Esophagus (tissue), 2 donors: Measurements from ENCODE around the gene CHD3. TPM values are rescaled to one million over a fixed set of nuclear protein-coding genes. Genes with fewer than 3 reads are reported as not detected.
"Not testable (repeated sequence)": the region's sequence is repeated elsewhere in the genome, so short reads cannot be mapped to it uniquely, and the experiment has no call there.

Source experiments
- H3K27ac ChIP-seq, 2 donors: one replicate each; pipeline ENCODE4 v1.5.1; 2013; ENCODE audit warnings: low read depth in 2 of 2, mild to moderate bottlenecking in 2 of 2, inconsistent platforms in 1 of 2, low read length in 1 of 2, moderate library complexity in 1 of 2
- H3K27me3 ChIP-seq, 2 donors: one replicate each; pipeline ENCODE4 v1.6.1; 2013; ENCODE audit warnings: low read length in 2 of 2, control low read depth in 1 of 2, mild to moderate bottlenecking in 1 of 2; ENCODE audit not compliant: insufficient read depth in 2 of 2, control insufficient read depth in 1 of 2
- H3K36me3 ChIP-seq, 2 donors: one replicate each; pipeline ENCODE4 v1.6.1; 2013; ENCODE audit warnings: low read length in 1 of 2; ENCODE audit not compliant: control insufficient read depth in 2 of 2, insufficient read depth in 2 of 2
- H3K4me1 ChIP-seq, 2 donors: one replicate each; pipeline ENCODE4 v1.6.1; 2013; ENCODE audit warnings: low read length in 1 of 2; ENCODE audit not compliant: control insufficient read depth in 2 of 2, insufficient read depth in 2 of 2
- H3K4me3 ChIP-seq, 2 donors: one replicate each; pipeline ENCODE4 v1.5.1; 2013; ENCODE audit warnings: low read length in 2 of 2, mild to moderate bottlenecking in 2 of 2, low read depth in 1 of 2, moderate library complexity in 1 of 2
- H3K9me3 ChIP-seq, 2 donors: one replicate each; pipeline ENCODE4 v1.6.1; 2013; ENCODE audit warnings: mild to moderate bottlenecking in 2 of 2, low read depth in 1 of 2, low read length in 1 of 2, moderate library complexity in 1 of 2; ENCODE audit not compliant: control insufficient read depth in 2 of 2, insufficient read depth in 1 of 2
- WGBS, 2 donors: extraction: QIAGEN DNeasy Blood & Tissue Kit; methylation state at CpG; one replicate each; pipeline ENCODE4 v1.1.7; 2013; 5-methylcytosine and 5-hydroxymethylcytosine counted together
- polyA plus RNA-seq, 2 donors: library from polyadenylated mRNA; stranded (reverse); fragments of 200-250 nt; gene quantifications; one replicate each; pipeline ENCODE4 v1.2.3, GENCODE V29; 2013
- donor health status: healthy with polysubstance abuse.
- donor health status: Bipolar disorder and iron deficiency.

The CHD3 gene
- polyA plus RNA-seq, 2 donors, result 37.2 to 78.7 TPM

GRCh38 chr17:7944326-7944725 is 55.7 kb downstream of the CHD3 start:
- no peak overlapping the region for H3K27ac ChIP-seq
- no peaks in the 10 kb centered on the region for H3K27me3 ChIP-seq
- H3K4me1 ChIP-seq, result no peaks in the 10 kb centered on the region
- H3K9me3 ChIP-seq, result no peaks in the 10 kb centered on the region
- no peak overlapping the region for H3K4me3 ChIP-seq
- H3K36me3 ChIP-seq, result peaks cover 29 to 55% of the 10 kb centered on the region in 2 donors
- WGBS, 2 donors, result 92 to 95% methylated on average over 9 of the region's 9 CpGs

DNA sequence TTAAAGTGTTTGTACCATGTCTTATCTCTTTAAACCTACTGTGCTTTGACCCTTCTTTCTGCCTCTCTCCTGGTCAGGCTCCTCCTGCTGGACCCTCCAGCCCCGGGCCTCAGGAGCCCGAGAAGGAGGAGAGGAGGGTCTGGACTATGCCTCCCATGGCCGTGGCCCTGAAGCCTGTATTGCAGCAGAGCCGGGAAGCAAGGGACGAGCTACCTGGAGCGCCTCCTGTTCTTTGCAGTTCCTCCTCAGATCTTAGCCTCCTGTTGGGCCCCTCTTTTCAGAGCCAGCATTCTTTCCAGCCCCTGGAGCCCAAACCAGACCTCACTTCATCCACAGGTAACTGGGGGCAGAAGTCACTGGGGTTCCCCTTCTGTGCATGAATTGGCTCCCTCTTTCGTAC is 57.1 kb downstream of the CHD3 start:
- peaks cover 29 to 50% of the 10 kb centered on the region in 2 donors for H3K36me3 ChIP-seq
- 93 to 95% methylated on average over 7 of the region's 7 CpGs for WGBS, 2 donors

GRCh38 chr17:7946441-7946840 is 57.9 kb downstream of the CHD3 start:
- H3K27ac ChIP-seq, result no peak overlapping the region
- WGBS, 2 donors, result 83 to 90% methylated on average over 5 of the region's 5 CpGs
- no peak overlapping the region for H3K4me3 ChIP-seq
- no peaks in the 10 kb centered on the region for H3K4me1 ChIP-seq
- H3K27me3 ChIP-seq, result no peaks in the 10 kb centered on the region
- H3K9me3 ChIP-seq, result no peaks in the 10 kb centered on the region
- H3K36me3 ChIP-seq, result peaks cover 29 to 47% of the 10 kb centered on the region in 2 donors

More for the DNA sequence above, 57.1 kb downstream of the CHD3 start:
- no peaks in the 10 kb centered on the region for H3K4me1 ChIP-seq
- no peaks in the 10 kb centered on the region for H3K27me3 ChIP-seq
- H3K9me3 ChIP-seq, result no peaks in the 10 kb centered on the region
- no peak overlapping the region for H3K27ac ChIP-seq
- no peak overlapping the region for H3K4me3 ChIP-seq

- H3K27ac ChIP-seq, result no peak overlapping the region
- no peaks in the 10 kb centered on the region for H3K9me3 ChIP-seq
- H3K36me3 ChIP-seq, result peaks cover 29 to 44% of the 10 kb centered on the region in 2 donors
These were observed 59.1 kb downstream of the CHD3 start for GRCh38 chr17:7947651-7948050.

DNA sequence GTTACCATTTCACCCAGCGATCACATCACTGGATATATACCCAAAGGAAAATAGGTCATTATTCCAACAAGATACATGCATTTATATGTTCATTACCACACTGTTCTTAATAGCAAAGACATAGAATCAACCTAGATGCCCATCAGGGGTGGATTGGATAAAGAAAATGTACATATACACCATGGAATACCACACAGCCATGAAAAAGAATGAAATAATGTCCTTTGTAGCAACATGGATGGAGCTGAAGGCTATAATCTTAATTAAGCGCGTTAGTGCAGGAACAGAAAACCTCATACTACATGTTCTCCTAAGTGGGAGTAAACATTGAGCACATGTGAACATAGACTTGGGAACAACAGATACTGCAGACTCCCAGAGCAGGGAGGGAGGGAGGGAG is 62.0 kb downstream of the CHD3 start:
- 81 to 95% methylated on average over 3 of the region's 3 CpGs for WGBS, 2 donors

More at GRCh38 chr17:7947651-7948050, 59.1 kb downstream of the CHD3 start:
- H3K4me1 ChIP-seq, result no peaks in the 10 kb centered on the region
- H3K4me3 ChIP-seq, result no peak overlapping the region
- no peaks in the 10 kb centered on the region for H3K27me3 ChIP-seq
- 88 to 89% methylated on average over 5 of the region's 5 CpGs for WGBS, 2 donors

GRCh38 chr17:7951143-7951792 is 62.7 kb downstream of the CHD3 start:
- H3K27ac ChIP-seq, result peak overlapping the region in 1 of 2 donors; percentile 8
- no peaks in the 10 kb centered on the region for H3K4me1 ChIP-seq
- WGBS, 2 donors, result 67 to 72% methylated on average over 5 of the region's 5 CpGs

More for the DNA sequence above, 62.0 kb downstream of the CHD3 start:
- Histone ChIP-seq H3K36me3 (peaks cover 13 to 26% of the 10 kb centered on the region in 2 donors), H3K27me3 (no peaks in the 10 kb centered on the region), H3K27ac (no peak overlapping the region), H3K9me3 (no peaks in the 10 kb centered on the region), H3K4me3 (no peak overlapping the region), H3K4me1 (no peaks in the 10 kb centered on the region)

DNA sequence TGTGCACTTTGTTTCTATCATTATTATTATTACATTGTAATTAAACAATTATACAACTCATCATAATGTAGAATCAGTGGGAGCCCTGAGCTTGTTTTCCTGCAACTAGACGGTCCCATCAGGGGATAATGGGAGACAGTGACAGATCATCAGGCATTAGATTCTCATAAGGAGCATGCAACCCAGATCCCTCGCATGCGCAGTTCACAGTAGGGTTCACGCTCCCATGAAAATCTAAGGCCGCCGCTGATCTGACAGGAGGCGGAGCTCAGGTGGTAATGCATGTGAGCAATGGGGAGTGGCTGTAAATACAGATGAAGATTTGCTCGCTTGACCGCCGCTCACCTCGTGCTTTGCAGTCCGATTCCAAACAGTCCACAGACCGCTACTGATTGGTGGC is 64.7 kb downstream of the CHD3 start:
- not testable (repeated sequence) for H3K27me3 ChIP-seq, H3K9me3 ChIP-seq, H3K27ac ChIP-seq, H3K4me3 ChIP-seq, H3K36me3 ChIP-seq, H3K4me1 ChIP-seq
- WGBS, 2 donors, result 92% methylated on average over 13 of the region's 13 CpGs

More at GRCh38 chr17:7951143-7951792, 62.7 kb downstream of the CHD3 start:
- Histone ChIP-seq H3K9me3 (no peaks in the 10 kb centered on the region), H3K27me3 (no peaks in the 10 kb centered on the region), H3K36me3 (peaks cover 7 to 20% of the 10 kb centered on the region in 2 donors), H3K4me3 (no peak overlapping the region)

GRCh38 chr17:7955414-7956227 is 67.0 kb downstream of the CHD3 start:
- no peak overlapping the region for H3K27ac ChIP-seq
- no peak overlapping the region for H3K4me3 ChIP-seq
- no peaks in the 10 kb centered on the region for H3K36me3 ChIP-seq
- WGBS, 2 donors, result 70% methylated on average over 13 of the region's 13 CpGs
- H3K4me1 ChIP-seq, result no peaks in the 10 kb centered on the region
- H3K27me3 ChIP-seq, result no peaks in the 10 kb centered on the region
- no peaks in the 10 kb centered on the region for H3K9me3 ChIP-seq

DNA sequence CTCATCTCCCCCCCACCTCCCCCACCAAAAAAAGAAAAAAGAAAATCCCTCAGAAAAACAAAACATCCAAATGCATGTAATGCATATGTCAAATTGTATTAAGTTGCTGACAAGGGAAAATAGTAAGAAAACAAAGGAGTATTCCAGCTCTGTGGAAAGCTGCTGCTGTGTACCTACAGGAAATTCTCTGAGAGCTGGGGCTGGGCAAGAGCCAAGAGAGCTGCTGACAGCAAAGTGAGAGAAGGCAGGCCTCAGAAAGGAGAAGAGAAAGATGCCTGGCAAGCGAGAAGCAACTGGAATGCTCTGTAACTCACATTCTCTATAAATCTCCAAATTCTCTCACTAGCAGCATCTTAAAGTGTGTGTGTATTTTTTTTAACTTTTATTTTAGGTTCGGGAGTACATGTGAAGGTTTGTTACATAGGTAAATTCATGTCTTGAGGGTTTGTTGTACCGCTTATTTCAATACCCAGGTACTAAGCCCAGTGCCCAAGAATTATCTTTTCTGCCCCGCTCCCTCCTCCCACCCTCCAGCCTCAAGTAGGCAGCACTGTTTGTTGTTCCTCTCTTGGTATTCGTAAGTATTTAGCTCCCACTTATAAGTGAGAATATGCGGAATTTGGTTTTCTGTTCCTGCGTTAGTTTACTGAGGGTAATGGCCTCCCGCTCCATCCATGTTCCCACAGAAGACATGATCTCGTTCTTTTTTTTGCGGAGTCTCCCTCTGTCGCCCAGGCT is 67.8 kb downstream of the CHD3 start:
- Histone ChIP-seq H3K36me3 (no peaks in the 10 kb centered on the region), H3K27me3 (no peaks in the 10 kb centered on the region), H3K27ac (no peak overlapping the region), H3K4me1 (no peaks in the 10 kb centered on the region), H3K4me3 (no peak overlapping the region), H3K9me3 (no peaks in the 10 kb centered on the region)
- 84% methylated on average over 11 of the region's 11 CpGs for WGBS, 2 donors
